HG03565 (cell line): ENCODE results near the gene ST8SIA3.

ENCODE experiments used
- ATAC-seq: cut with Tn5 transposase; IDR thresholded peaks from one replicate; pipeline ENCODE4 v1.9.1; 2021; ENCODE audit warnings: mild to moderate bottlenecking, moderate library complexity; ENCODE audit not compliant: unreplicated experiment

The ST8SIA3 gene

GRCh38 chr18:57352271-57352701 is at the start of gene ST8SIA3:
Gene ST8SIA3 (plus strand): TSS chr18:57352557. CDS start chr18:57352847, 290 bp downstream.
- ATAC-seq: no peak

GRCh38 chr18:57311472-57311871 is 40.9 kb upstream of the ST8SIA3 start:
- no peak for ATAC-seq

DNA sequence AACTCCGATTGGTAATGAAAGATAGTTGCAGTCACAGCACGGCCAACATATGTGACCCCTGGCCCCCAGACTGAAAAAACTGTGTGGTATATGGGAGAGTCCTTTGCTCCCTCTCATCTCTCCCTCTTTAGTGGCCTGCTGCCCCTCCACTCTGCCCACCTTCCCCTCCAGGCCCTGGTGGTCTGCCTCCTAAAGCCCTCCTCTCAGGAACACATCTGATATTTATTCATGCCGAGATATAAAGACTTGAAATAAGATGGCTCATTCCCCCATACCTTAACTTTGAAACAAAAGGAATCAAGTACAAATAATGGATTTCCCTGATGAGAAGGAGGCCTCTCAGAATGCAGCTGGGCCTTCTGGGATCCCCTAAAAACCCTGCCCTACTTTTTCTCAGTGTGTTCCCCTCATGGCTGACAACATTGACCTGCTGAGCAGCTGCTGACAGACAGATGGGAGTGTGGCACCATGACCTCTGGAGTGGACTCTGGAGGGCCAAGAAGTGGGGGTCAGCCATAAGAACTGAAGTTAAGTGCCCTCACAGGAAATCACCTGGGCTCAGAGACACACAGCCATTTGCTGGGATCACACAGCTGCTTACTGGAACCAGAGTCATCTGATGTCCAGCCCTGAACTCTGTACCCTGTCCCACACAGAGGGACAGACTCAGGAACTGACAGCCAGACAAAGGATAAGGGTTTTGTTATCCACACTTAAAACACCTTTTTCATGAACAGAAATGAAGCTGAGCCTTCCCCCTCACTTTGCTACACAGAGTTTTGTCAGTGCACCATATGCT is 39.8 kb upstream of the ST8SIA3 start:
- ATAC-seq: no peak

DNA sequence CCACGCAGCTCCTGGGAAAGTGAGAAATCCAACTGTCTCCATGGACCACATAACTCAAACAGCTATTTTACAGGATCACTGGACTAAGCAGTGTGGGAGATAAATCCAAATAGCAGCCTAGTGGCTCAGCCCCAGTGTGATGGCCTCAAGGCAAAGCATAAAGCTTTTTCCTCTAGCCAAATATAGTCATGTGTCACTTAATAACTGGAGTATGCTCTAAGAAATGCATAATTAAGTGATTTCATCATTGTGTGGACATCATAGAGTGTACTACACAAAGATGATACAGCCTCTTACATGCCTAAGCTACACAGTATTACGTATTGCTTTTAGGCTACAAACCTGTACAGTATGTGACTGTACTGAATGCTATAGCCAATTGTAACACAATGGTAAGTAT is 31.8 kb upstream of the ST8SIA3 start:
- no peak for ATAC-seq

DNA sequence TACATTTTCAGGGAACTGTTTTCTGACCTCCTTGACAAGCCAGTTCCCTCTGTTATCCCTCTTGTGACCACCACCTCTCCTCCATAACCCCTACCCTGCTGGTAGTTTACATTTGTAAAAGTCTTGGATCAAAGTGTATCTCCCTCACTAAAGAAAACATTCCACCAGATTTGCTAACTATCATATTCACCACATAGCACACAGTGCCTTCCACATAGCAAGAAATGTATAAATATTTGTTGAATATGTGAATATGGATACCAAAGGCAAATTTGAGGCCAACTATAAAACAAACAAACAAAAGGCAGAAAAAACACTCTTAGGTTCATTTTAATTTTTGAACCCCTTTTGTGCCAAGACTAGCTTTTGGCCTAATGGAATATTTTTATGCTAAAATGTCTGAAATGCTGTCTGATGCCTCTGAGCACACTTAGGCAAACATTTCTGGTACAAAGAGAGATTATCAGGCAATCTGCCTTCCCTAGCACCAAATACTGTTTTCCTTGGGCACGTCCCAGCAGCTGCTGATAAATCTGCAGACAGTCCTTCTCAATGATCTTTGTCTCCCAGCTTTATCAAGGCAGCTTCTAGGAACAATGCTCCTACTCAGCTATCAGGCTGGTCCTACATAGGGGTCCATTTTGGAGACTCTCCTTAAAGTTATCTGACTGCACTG is 26.7 kb upstream of the ST8SIA3 start:
- no peak for ATAC-seq

DNA sequence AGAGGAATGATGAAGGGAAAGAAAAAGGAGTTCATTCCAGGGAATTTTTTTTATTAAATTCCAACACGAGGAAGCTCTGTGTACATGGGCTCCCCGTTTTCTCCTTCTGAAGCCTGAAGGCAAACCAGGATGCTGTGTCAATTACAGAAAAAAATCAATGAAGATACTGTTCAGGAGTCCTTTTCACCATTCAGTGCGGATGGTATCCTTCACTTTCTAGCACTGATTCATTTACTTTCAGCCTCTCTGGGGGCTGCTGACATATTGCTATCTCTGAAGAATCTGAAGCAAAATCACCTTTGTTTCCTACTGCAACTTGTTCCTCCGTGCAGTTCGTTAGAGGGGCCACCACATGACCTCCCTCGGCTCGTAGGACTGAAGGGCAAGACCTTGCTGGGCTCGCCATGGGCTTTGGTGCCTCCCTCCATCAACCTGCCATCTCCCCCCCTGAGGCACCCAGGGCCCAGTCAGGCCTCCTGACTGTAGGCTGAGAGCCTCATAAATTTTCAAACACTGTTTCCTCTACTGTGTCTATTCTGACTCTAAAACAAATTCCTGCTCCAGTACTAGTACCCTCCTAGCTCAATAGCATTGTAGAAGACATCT is 25.5 kb upstream of the ST8SIA3 start:
- ATAC-seq: no peak

- ATAC-seq: no peak
Measured at GRCh38 chr18:57328665-57329064, 23.7 kb upstream of the ST8SIA3 start.

- no peak for ATAC-seq
Measured at GRCh38 chr18:57329856-57330255, 22.5 kb upstream of the ST8SIA3 start.

GRCh38 chr18:57331718-57332117 is 20.6 kb upstream of the ST8SIA3 start:
- ATAC-seq: no peak

DNA sequence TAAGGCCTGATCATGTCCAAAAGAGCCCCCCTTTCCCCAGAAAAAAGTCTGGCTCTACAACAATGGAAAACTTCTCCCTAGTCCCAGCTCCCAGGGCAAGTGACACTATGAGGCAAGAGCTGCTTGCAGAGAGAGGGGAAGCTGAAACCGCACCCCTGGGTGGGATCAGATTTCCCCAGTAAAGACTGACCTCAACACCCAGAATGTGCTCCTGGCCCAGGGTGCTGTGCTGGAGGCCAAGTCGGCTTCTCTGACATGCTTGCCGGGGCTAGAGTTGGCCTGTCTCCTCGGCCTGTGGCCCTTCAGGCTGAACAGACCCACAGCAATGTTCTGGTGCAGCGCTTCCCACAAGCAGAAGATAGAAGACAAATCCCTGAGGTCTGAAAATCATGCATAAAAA is 18.4 kb upstream of the ST8SIA3 start:
- ATAC-seq: no peak

DNA sequence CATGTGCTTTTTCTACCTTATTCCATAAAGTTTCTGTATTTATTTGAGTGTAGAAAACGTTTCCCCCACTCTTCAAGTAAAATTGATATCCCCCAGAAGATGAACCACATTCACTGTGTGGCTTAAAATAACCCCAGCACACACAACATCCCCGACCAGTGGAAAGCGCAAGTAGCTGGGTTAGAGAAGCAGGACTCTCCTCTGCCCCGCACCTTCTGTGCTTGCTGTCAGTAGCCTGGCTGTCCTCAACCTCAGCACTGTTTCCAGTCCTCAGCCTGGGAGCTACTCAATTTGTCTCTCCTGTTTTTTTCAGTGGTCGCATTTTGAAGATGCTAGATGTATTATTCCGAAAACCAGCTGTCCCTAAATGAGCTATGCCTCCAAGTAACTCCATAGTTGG is 18.0 kb upstream of the ST8SIA3 start:
- no peak for ATAC-seq

- ATAC-seq: no peak
Measured at GRCh38 chr18:57336343-57336742, 16.0 kb upstream of the ST8SIA3 start.

- no peak for ATAC-seq
Measured at GRCh38 chr18:57337890-57338289, 14.5 kb upstream of the ST8SIA3 start.

DNA sequence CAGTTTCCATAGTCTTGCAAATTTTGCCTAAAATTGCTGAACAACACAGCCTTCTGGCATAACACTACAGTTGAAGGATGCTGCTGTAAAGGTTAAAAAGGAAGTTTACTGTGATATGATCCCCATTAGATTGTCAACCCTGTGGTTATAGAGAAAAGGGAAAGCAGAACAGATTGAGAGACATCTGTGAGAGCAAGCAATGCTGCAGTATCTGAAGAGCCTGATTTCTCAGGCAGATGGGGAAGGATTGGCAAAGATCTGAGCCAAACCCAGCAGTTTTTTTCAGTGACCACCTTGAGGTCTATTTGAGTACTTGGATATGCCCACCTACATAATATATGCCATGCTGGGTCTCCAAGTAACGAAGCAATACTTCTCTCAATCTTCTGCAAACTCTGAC is 8.5 kb upstream of the ST8SIA3 start:
- ATAC-seq: no peak

- ATAC-seq: no peak
Measured at GRCh38 chr18:57346876-57347275, 5.5 kb upstream of the ST8SIA3 start.

DNA sequence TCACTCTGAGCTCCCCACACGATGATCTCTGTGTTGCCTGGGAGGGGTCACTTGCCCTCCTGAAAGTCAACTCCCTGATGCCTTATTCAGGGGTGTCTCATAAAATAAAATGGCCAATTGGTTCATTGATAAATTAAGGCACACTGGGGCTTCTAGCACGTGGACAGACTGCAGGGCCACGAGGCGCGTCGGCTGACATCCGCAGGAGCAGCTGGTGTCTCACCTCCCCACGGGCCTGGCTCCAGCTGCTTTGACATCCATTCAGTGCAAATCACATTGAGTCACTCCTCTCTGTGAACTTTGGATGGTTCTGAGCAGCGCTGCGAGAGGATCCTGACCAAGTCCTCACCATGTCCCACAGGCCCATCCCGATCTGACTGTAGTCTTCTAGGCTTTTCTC is 4.6 kb upstream of the ST8SIA3 start:
- no peak for ATAC-seq

GRCh38 chr18:57352761-57353136 is 392 bp downstream of the ST8SIA3 start:
- ATAC-seq: no peak

DNA sequence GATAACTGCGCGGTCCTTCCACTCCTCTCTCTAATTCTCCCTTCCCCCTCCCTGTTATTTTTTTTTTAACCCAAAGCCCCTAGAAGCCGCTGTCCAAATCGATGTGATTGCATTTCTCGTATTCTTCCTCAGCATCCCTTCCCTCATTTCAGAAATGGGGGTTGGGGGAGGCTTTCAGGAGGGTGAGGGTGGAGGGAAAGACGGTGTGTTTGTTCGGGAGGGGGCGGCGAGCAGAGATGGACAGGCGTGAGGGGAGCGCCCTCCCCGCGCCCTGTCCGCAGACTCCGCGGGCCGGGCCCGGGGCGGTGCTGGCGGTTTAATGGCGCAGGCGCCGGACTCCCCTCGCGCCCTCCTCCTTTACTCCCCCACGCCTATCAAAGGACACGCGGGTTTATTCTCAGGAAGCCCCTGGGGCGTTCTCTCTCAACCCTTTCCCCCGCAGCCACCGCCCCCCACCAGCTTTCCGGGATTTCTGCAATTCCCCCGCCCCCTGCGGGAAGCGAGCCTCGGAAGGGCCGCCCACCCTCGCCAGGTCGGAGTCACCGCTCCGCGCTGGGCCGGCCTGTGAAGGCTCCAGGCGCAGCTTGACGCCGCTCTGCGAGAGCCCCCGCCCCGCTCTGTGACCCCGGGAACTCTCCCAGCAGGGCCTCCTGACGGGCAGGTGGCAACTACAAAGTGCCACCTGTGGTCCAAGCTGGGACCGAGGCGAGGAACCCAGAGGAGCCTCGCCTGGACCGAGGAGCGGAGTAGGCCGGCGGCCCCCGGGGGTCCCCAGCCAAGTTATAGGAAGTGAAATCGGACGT is 981 bp downstream of the ST8SIA3 start:
- ATAC-seq: no peak

DNA sequence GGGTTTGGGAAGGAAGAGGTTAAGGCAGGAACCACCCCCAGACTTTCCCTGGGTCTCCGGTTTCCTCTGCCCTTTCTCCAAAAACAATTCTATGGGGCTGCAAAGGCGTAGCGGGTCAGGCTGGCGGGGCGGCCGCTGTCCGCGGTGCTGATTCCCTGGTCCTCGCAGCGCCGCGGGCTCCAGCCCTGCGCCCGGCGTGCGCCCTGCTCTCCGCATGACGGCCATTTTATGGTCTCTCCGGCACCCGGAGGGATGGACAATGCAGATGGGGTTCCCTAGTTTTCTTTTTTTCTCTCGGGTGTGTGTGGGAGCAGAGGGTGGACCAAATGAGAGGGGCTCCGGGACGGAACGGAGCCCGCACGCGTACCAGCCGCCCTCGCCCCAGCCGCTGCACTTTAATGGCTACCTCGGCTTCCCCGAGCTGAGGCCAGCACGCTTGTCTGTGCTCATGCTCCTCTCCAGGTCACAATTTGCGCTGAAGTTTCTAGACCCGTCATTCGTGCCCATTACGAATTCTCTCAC is 1.6 kb downstream of the ST8SIA3 start:
- no peak for ATAC-seq

DNA sequence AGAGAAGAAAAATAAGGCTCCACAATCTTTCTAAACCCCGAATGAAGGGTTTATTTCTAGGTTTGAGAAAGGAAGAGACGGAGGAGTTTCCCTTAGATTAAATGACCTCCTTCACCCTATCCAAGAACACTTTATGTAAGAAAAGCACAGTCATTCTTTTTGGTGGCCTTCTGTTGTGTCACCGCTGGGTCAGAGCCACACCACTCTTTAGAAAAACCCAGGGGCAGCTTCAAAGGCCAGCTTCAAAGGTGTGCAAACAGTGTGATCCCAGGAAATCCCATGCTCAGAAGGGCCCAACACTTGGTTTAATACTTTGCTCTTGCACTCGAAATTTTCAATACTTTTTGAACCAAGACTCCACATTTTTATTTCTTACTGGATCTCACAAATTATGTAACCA is 7.1 kb downstream of the ST8SIA3 start:
- no peak for ATAC-seq

DNA sequence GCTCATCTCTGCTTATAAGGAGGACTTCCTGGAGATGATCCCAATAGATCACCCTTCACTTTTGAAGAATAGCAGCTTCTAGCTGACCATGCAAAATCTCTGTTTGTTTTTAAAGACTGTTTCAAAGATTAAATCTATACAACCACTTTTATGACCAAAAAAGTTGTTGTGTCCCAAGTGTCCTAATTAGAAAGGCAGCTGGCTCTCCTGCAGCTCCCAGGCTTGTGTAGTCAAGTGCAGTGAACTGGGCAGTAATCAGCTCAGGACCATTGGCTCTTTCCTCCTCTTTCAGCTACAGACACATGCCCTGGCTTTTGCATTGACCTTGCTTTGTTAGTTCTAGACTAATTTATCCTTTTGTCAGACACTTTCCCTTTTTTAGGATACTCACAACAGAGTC is 10.4 kb downstream of the ST8SIA3 start:
- ATAC-seq: no peak
